Upper lobe of right lung (tissue), 1 donor: Measurements from ENCODE around the gene EDAR. TPM values are rescaled to one million over a fixed set of nuclear protein-coding genes. Genes with fewer than 3 reads are reported as not detected.

ENCODE experiments used
- ATAC-seq: fragments of 200-7000 bp; cut with Tn5 transposase; one replicate; pipeline ENCODE4 v1.9.1; 2020; ENCODE audit warnings: mild to moderate bottlenecking, moderate library complexity
- DNase-seq: peaks from one replicate; pipeline ENCODE4 v3.0.0-alpha.2; 2020
- H3K27ac ChIP-seq: fragments of 200-600 bp; one replicate; pipeline ENCODE4 v1.8.0; 2022
- H3K27me3 ChIP-seq: fragments of 200-600 bp; one replicate; pipeline ENCODE4 v1.8.0; 2022; ENCODE audit warnings: mild to moderate bottlenecking
- H3K36me3 ChIP-seq: fragments of 200-600 bp; one replicate; pipeline ENCODE4 v1.8.0; 2022
- H3K4me1 ChIP-seq: fragments of 200-600 bp; one replicate; pipeline ENCODE4 v1.8.0; 2022
- H3K4me3 ChIP-seq: fragments of 200-600 bp; one replicate; pipeline ENCODE4 v1.8.0; 2022; ENCODE audit warnings: mild to moderate bottlenecking
- H3K9me3 ChIP-seq: fragments of 200-600 bp; one replicate; pipeline ENCODE4 v1.8.0; 2022
- CTCF ChIP-seq: fragments of 200-600 bp; IDR thresholded peaks from one replicate; pipeline ENCODE4 v1.8.0; 2022; ENCODE audit warnings: antibody characterized with exemption
- intact Hi-C: fragments of 100-400 bp; cut with DNase I; formaldehyde crosslinking; loops from one replicate; pipeline ENCODE4 v1.11.0; 2022
- total RNA-seq: library from RNA; stranded (reverse); fragmentation: NEBNext Ultra II Directional; extraction: Animal tissue kit (Norgen Biotek cat#: 25700); gene quantifications from one replicate; pipeline ENCODE4 v1.2.1, GENCODE V29; 2021
- donor health status: DM: no; HTN: yes; CAD: no; lungs with severe emphysema.

Gene EDAR
- total RNA-seq, 1 donor from 2014 or later: 0.20 TPM

- Histone ChIP-seq H3K27ac (no peak overlapping the region), H3K4me3 (no peak overlapping the region), H3K27me3 (no peaks in the 10 kb centered on the region), H3K4me1 (no peaks in the 10 kb centered on the region), H3K9me3 (no peaks in the 10 kb centered on the region), H3K36me3 (no peaks in the 10 kb centered on the region)
- DNase-seq (no peak), ATAC-seq (no peak)
- TF ChIP-seq CTCF: no peak
- intact Hi-C loops: no loop called here
Measured at GRCh38 chr2:108904680-108905079, 84.3 kb downstream of the EDAR start.

- TF ChIP-seq CTCF: no peak
- intact Hi-C loops: no loop called here
Measured at GRCh38 chr2:108898315-108899082, 90.5 kb downstream of the EDAR start.

GRCh38 chr2:108896741-108897140 lies 92.3 kb downstream of the EDAR start:
- Histone ChIP-seq H3K27ac (no peak overlapping the region), H3K36me3 (no peaks in the 10 kb centered on the region), H3K27me3 (no peaks in the 10 kb centered on the region), H3K4me3 (no peak overlapping the region), H3K4me1 (no peaks in the 10 kb centered on the region), H3K9me3 (no peaks in the 10 kb centered on the region)
- TF ChIP-seq CTCF: no peak
- intact Hi-C loops: no loop called here
- DNase-seq: no peak
- no peak for ATAC-seq

More at GRCh38 chr2:108898315-108899082, 90.5 kb downstream of the EDAR start:
- Histone ChIP-seq H3K4me3 (no peak overlapping the region), H3K4me1 (no peaks in the 10 kb centered on the region), H3K36me3 (no peaks in the 10 kb centered on the region), H3K9me3 (no peaks in the 10 kb centered on the region), H3K27ac (no peak overlapping the region), H3K27me3 (no peaks in the 10 kb centered on the region)
- no peak for DNase-seq
- no peak for ATAC-seq

- H3K4me1 ChIP-seq: no peaks in the 10 kb centered on the region
- H3K9me3 ChIP-seq: no peaks in the 10 kb centered on the region
- no peaks in the 10 kb centered on the region for H3K27me3 ChIP-seq
- H3K27ac ChIP-seq: no peak overlapping the region
- H3K36me3 ChIP-seq: no peaks in the 10 kb centered on the region
- no peak for DNase-seq
- no peak for ATAC-seq
- no peak overlapping the region for H3K4me3 ChIP-seq
- intact Hi-C loops: no loop called here
- no peak for TF ChIP-seq CTCF
Measured at GRCh38 chr2:108895188-108895587, 93.8 kb downstream of the EDAR start.

GRCh38 chr2:108894766-108895165 lies 94.3 kb downstream of the EDAR start:
- H3K4me3 ChIP-seq: no peak overlapping the region
- H3K4me1 ChIP-seq: no peaks in the 10 kb centered on the region
- H3K27ac ChIP-seq: no peak overlapping the region
- no peaks in the 10 kb centered on the region for H3K27me3 ChIP-seq
- H3K9me3 ChIP-seq: peaks cover under 1% of the 10 kb centered on the region
- ATAC-seq (no peak), DNase-seq (no peak)
- intact Hi-C loops: no loop called here
- H3K36me3 ChIP-seq: no peaks in the 10 kb centered on the region
- no peak for TF ChIP-seq CTCF

- no peak overlapping the region for H3K4me3 ChIP-seq
- H3K27me3 ChIP-seq: no peaks in the 10 kb centered on the region
- DNase-seq (no peak), ATAC-seq (no peak)
- no peaks in the 10 kb centered on the region for H3K4me1 ChIP-seq
- H3K9me3 ChIP-seq: peaks cover 7% of the 10 kb centered on the region
- H3K27ac ChIP-seq: no peak overlapping the region
- no peaks in the 10 kb centered on the region for H3K36me3 ChIP-seq
- intact Hi-C loops: no loop called here
- TF ChIP-seq CTCF: no peak
Measured at GRCh38 chr2:108893277-108893676, 95.7 kb downstream of the EDAR start.
